H1 (cell line): ENCODE data around the gene GTF2IRD1. TPM values are rescaled to one million over a fixed set of nuclear protein-coding genes. Genes with fewer than 3 reads are reported as not detected.

Source experiments
- CTCF ChIA-PET: fragments of 300-600 bp; sonication (Branson Sonifier 250); formaldehyde crosslinking; loops from one replicate; lab custom pipeline; 2021; ENCODE audit not compliant: partially characterized antibody; lab: Charles Lee
- POLR2A ChIA-PET: fragments of 300-600 bp; sonication (Branson Sonifier 250); formaldehyde crosslinking; loops from one replicate; lab custom pipeline; 2021; ENCODE audit warnings: inconsistent platforms; ENCODE audit not compliant: partially characterized antibody; lab: Charles Lee
- DNase-seq, 2 experiments: peaks; one replicate each; pipeline versions ENCODE4 v3.0.0 to v3.0.0-alpha.2; 2010 to 2022; ENCODE audit warnings: low spot score in 2 of 2, low read depth in 1 of 2, mixed read lengths in 1 of 2
- FAIRE-seq: peaks from 2 replicates; lab custom pipeline; 2011; peaks lifted over from hg19 to GRCh38; lab: Jason Lieb, UNC
- H2AFZ ChIP-seq: 2 replicates; pipeline ENCODE4 v1.8.1; 2012; ENCODE audit warnings: low read length, inconsistent platforms
- H2AK5ac ChIP-seq: 2 replicates; pipeline ENCODE4 v1.6.1; 2013; ENCODE audit warnings: low read depth, low read length
- H2BK120ac ChIP-seq: replicated peaks from 2 replicates; pipeline ENCODE3; 2013; ENCODE audit warnings: low read depth, low read length, inconsistent platforms
- H2BK12ac ChIP-seq: 2 replicates; pipeline ENCODE4 v1.6.1; 2013; ENCODE audit warnings: low read depth, low read length
- H2BK15ac ChIP-seq: 2 replicates; pipeline ENCODE4 v1.6.1; 2013; ENCODE audit warnings: low read length
- H2BK20ac ChIP-seq: 2 replicates; pipeline ENCODE4 v1.6.1; 2013; ENCODE audit warnings: low read length
- H2BK5ac ChIP-seq: 2 replicates; pipeline ENCODE4 v1.6.1; 2013; ENCODE audit warnings: low read depth, low read length
- H3K14ac ChIP-seq: 2 replicates; pipeline ENCODE4 v1.6.1; 2013; ENCODE audit warnings: inconsistent platforms; ENCODE audit not compliant: insufficient read length
- H3K18ac ChIP-seq: 2 replicates; pipeline ENCODE4 v1.6.1; 2013; ENCODE audit warnings: low read length; ENCODE audit errors: extremely low read depth
- H3K23ac ChIP-seq: 2 replicates; pipeline ENCODE4 v1.6.1; 2013; ENCODE audit warnings: inconsistent platforms; ENCODE audit not compliant: insufficient read length
- H3K23me2 ChIP-seq: 2 replicates; pipeline ENCODE4 v1.6.1; 2013; ENCODE audit warnings: low read depth, low read length
- H3K27ac ChIP-seq: 2 replicates; pipeline ENCODE4 v1.6.1; 2011; ENCODE audit warnings: low read depth, low read length, inconsistent platforms
- H3K27me3 ChIP-seq, 4 experiments: replicated peaks in 1 of 4; 1 replicate in 1 of 4; 2 replicates in 3 of 4; pipeline versions ENCODE4 v1.6.1 to v1.8.1; 2011 to 2013; ENCODE audit warnings: low read length in 3 of 4, mild to moderate bottlenecking in 3 of 4, inconsistent platforms in 2 of 4, mixed read lengths in 2 of 4, moderate library complexity in 1 of 4; ENCODE audit not compliant: control insufficient read depth in 3 of 4, insufficient read depth in 3 of 4; ENCODE audit errors: extremely low read depth in 1 of 4
- H3K36me3 ChIP-seq, 4 experiments: 2 replicates each; pipeline versions ENCODE4 v1.6.1 to v1.8.1; 2011 to 2013; ENCODE audit warnings: mild to moderate bottlenecking in 4 of 4, low read length in 3 of 4, moderate library complexity in 2 of 4, control low read depth in 1 of 4, inconsistent platforms in 1 of 4; ENCODE audit not compliant: insufficient read depth in 4 of 4, control insufficient read depth in 2 of 4
- H3K4ac ChIP-seq: replicated peaks from 2 replicates; pipeline ENCODE3; 2013; ENCODE audit warnings: low read length, low read depth, mixed read lengths, inconsistent platforms; ENCODE audit not compliant: insufficient read length
- H3K4me1 ChIP-seq, 4 experiments: replicated peaks in 1 of 4; 1 replicate in 1 of 4; 2 replicates in 3 of 4; pipeline versions ENCODE4 v1.6.1 to v1.8.1; 2011 to 2013; ENCODE audit warnings: low read length in 3 of 4, inconsistent platforms in 2 of 4, mixed read lengths in 1 of 4; ENCODE audit not compliant: insufficient read depth in 4 of 4, control insufficient read depth in 3 of 4
- H3K4me2 ChIP-seq, 2 experiments: 2 replicates each; pipeline versions ENCODE4 v1.6.1 to v1.8.1; 2011 to 2013; ENCODE audit warnings: low read depth in 2 of 2, low read length in 2 of 2, control low read depth in 1 of 2, inconsistent platforms in 1 of 2, mild to moderate bottlenecking in 1 of 2; ENCODE audit not compliant: insufficient read depth in 1 of 2
- H3K4me3 ChIP-seq, 4 experiments: fragments of 200-600, 300-600 bp in 1 of 4; sonication (generic), shearing (Covaris generic), sonication (Bioruptor Twin) in 1 of 4; 2 replicates each; pipeline versions ENCODE4 v1.5.1 to v1.8.1; 2011 to 2016; ENCODE audit warnings: low read length in 4 of 4, low read depth in 3 of 4, control low read depth in 2 of 4, inconsistent platforms in 2 of 4, mild to moderate bottlenecking in 2 of 4, mixed read lengths in 1 of 4, moderate library complexity in 1 of 4; ENCODE audit not compliant: insufficient read depth in 2 of 4; ENCODE audit errors: extremely low read depth in 1 of 4
- H3K56ac ChIP-seq: replicated peaks from 2 replicates; pipeline ENCODE3; 2013; ENCODE audit warnings: low read depth, mild to moderate bottlenecking, mixed read lengths, low read length, inconsistent platforms; ENCODE audit not compliant: insufficient read length
- H3K79me1 ChIP-seq: 2 replicates; pipeline ENCODE4 v1.6.1; 2013; ENCODE audit warnings: low read depth, low read length, control low read depth
- H3K79me2 ChIP-seq, 2 experiments: 2 replicates each; pipeline versions ENCODE4 v1.6.1 to v1.8.1; 2012 to 2013; ENCODE audit warnings: low read length in 2 of 2, mild to moderate bottlenecking in 2 of 2, inconsistent platforms in 1 of 2; ENCODE audit not compliant: insufficient read depth in 2 of 2, control insufficient read depth in 1 of 2
- H3K9ac ChIP-seq, 4 experiments: replicated peaks in 1 of 4; 1 replicate in 1 of 4; 2 replicates in 3 of 4; pipeline versions ENCODE4 v1.6.1 to v1.8.1; 2011 to 2013; ENCODE audit warnings: low read depth in 3 of 4, low read length in 3 of 4, control low read depth in 2 of 4, mild to moderate bottlenecking in 2 of 4, moderate library complexity in 2 of 4, inconsistent platforms in 1 of 4; ENCODE audit errors: extremely low read depth in 1 of 4
- H3K9me3 ChIP-seq, 2 experiments: 2 replicates each; pipeline versions ENCODE4 v1.6.1 to v1.8.1; 2012 to 2013; ENCODE audit warnings: mild to moderate bottlenecking in 2 of 2, moderate library complexity in 2 of 2, control low read depth in 1 of 2, inconsistent platforms in 1 of 2, low read depth in 1 of 2, low read length in 1 of 2, mixed read lengths in 1 of 2; ENCODE audit not compliant: insufficient read depth in 2 of 2
- H4K20me1 ChIP-seq, 2 experiments: replicated peaks in 1 of 2; 2 replicates each; pipeline versions ENCODE3 to v1.8.1; 2011 to 2013; ENCODE audit warnings: inconsistent platforms in 2 of 2, low read length in 2 of 2, mild to moderate bottlenecking in 1 of 2; ENCODE audit not compliant: insufficient read depth in 2 of 2, control insufficient read depth in 1 of 2
- H4K5ac ChIP-seq: 2 replicates; pipeline ENCODE4 v1.6.1; 2013; ENCODE audit warnings: low read length, low read depth, mixed read lengths, inconsistent platforms; ENCODE audit not compliant: insufficient read length
- H4K8ac ChIP-seq: 2 replicates; pipeline ENCODE4 v1.8.0; 2013; ENCODE audit warnings: mild to moderate bottlenecking, moderate library complexity, low read length, inconsistent platforms; ENCODE audit not compliant: insufficient read depth; ENCODE audit errors: extremely low read depth
- H4K91ac ChIP-seq: replicated peaks from 2 replicates; pipeline ENCODE3; 2013; ENCODE audit warnings: low read length, mixed read lengths, inconsistent platforms; ENCODE audit not compliant: insufficient read length
- CTCF ChIP-seq, 3 experiments: IDR thresholded peaks; 1 replicate in 2 of 3; 2 replicates in 1 of 3; pipeline versions ENCODE4 v1.5.1 to v1.6.1; 2011; ENCODE audit warnings: low read length in 3 of 3, mild to moderate bottlenecking in 3 of 3, inconsistent platforms in 2 of 3, low read depth in 1 of 3, moderate library complexity in 1 of 3; ENCODE audit not compliant: insufficient read depth in 1 of 3; ENCODE audit errors: control extremely low read depth in 1 of 3
- TEAD4 ChIP-seq: IDR thresholded peaks from 2 replicates; pipeline ENCODE4 v1.6.1; 2012; ENCODE audit warnings: low read depth, low read length, inconsistent platforms, mixed read lengths
- WGBS, 2 experiments: shearing (Covaris generic) in 1 of 2; methylation state at CpG; one replicate each; pipeline versions ENCODE4 v1.1.6 to v1.1.7; 2013 to 2015; ENCODE audit warnings: low lambda C conversion rate in 2 of 2, mixed read lengths in 2 of 2, inconsistent platforms in 1 of 2, low coverage in 1 of 2, missing lambda C conversion rate in 1 of 2; ENCODE audit not compliant: insufficient replicate concordance in 2 of 2, insufficient coverage in 1 of 2, insufficient read length in 1 of 2; ENCODE audit errors: extremely low coverage in 1 of 2, missing lambda C conversion rate in 1 of 2; 5-methylcytosine and 5-hydroxymethylcytosine counted together
- polyA plus RNA-seq, 7 experiments: library from polyadenylated mRNA; depleted of rRNA in 3 of 7; stranded (reverse) in 5 of 7; unstranded in 2 of 7; fragments of >200 nt in 5 of 7; fragments of 200-250 nt in 2 of 7; gene quantifications; 1 replicate in 5 of 7; 2 replicates in 1 of 7; 4 replicates in 1 of 7; pipeline versions ENCODE4 v1.2.1 to v1.2.3, GENCODE V29; 2011 to 2013; ENCODE audit warnings: missing spikeins in 2 of 7, mixed read lengths in 2 of 7
- total RNA-seq: library from RNA; stranded (reverse); fragmentation: NEBNext Ultra II Directional; extraction: Animal tissue kit (Norgen Biotek cat#: 25700); gene quantifications from 2 replicates; pipeline ENCODE4 v1.2.1, GENCODE V29; 2021

Gene GTF2IRD1
- total and polyA plus RNA-seq, 2 of the 8 experiments (the other 6 are each of a cell fraction or from before 2014, with no cell fraction given): 27.4 to 45.4 TPM

GRCh38 chr7:74503061-74503460 is 49.4 kb downstream of the GTF2IRD1 start:
- H3K4me2 ChIP-seq: no peak overlapping the region

More at GRCh38 chr7:74503061-74503460, 49.4 kb downstream of the GTF2IRD1 start:
- Histone ChIP-seq H2BK5ac (no peak overlapping the region), H2BK12ac (no peak overlapping the region), H3K4me1 (peaks cover 0 to 5% (median 0%) of the 10 kb centered on the region in 4 experiments; a peak in 2 of 7 replicates)
- TF ChIP-seq CTCF (IDR thresholded peaks at IDR 0.05; ENCODE audit: control extremely low read depth in 1 of 3, insufficient read depth in 1 of 3, low read depth in 1 of 3, low read length in 3 of 3) (no peak), TEAD4 (no peak)
- TF ChIP-seq, all 59 proteins: peak for 0
- Histone ChIP-seq H3K79me2 (peaks cover 0 to 27% of the 10 kb centered on the region in 2 experiments; a peak in 3 of 4 replicates), H2AFZ (no peak overlapping the region), H3K56ac (no peak overlapping the region), H2BK15ac (no peak overlapping the region), H2BK20ac (no peak overlapping the region), H2BK120ac (no peak overlapping the region), H3K4me3 (no peak overlapping the region), H3K18ac (no peak overlapping the region), H3K4ac (no peak overlapping the region), H2AK5ac (no peak overlapping the region), H3K23me2 (no peaks in the 10 kb centered on the region; the same call in 1 of the 2 replicates), H3K9ac (no peak overlapping the region), H4K8ac (no peak overlapping the region), H3K14ac (no peak overlapping the region), H3K27me3 (no peaks in the 10 kb centered on the region), H4K20me1 (peaks cover 0 to 16% of the 10 kb centered on the region in 2 experiments), H3K27ac (no peak overlapping the region), H3K79me1 (peaks cover 11% of the 10 kb centered on the region), H3K9me3 (no peaks in the 10 kb centered on the region), H4K91ac (no peak overlapping the region), H3K23ac (no peak overlapping the region), H4K5ac (no peak overlapping the region), H3K36me3 (0 out of 8 replicates have a peak, but pooled peaks cover 0 to 2% (median 0%) of the 10 kb centered on the region in 4 experiments)
- ChIA-PET POLR2A (interaction anchor here (0.9 to 1.6 kb wide), 5 partner anchors 19 to 30 kb away, joined by 3 read pairs; no protein-coding TSS in a partner anchor), CTCF (interaction anchor here (0.9 to 2.4 kb wide), 5 partner anchors 12 to 85 kb away, joined by 3 to 7 read pairs (median 4); no protein-coding TSS in a partner anchor)
- WGBS, 2 experiments: 93% methylated on average over 8 of the region's 8 CpGs; no CpG with 5 or more reads in 1 of the 2 experiments
- FAIRE-seq: no peak
- no peak for DNase-seq
